Measurements from ENCODE around the gene PCK2. TPM values are rescaled to one million over a fixed set of nuclear protein-coding genes. Genes with fewer than 3 reads are reported as not detected.

PCK2 gene
- total RNA-seq, 1 experiment from 2014 or later, result 28.6 TPM

DNA sequence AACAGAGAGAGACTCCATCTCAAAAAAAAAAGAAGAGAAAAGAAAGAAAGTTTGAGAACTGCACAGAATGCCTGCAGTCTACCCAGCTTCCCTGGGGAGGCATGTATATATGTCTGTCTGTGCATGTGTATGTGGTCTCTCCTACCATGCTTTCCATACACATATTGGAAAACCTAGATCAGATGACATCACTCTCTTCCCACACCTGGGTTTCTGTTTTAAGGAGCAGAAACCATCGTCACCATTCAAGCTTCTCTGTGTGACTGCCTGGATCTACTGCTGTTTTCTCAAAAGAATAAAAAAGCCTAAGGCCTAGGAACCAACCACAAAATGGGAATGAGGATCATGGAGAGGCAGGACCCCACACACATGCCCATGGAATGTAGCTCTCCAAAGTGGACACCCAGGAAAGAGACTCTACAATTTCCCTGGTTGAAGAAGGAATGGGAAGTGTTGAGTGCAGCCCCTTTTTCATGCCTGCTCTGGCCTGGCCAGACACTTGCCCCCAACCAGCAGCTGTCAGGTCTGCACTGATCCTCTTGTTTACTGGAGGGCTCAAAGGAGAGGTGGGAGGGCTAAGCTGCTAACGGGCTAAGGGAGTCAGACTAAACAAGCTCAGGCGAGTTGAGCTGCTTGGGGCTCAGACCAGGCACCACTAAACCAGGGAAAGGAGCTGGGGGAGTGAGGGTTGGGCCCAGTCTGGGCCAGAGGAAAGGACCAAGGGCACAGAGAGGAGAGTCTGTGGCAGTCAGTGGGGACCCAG lies 7.7 kb upstream of the PCK2 start:
- DNase-seq (ENCODE audit: low read depth, low spot score), result no peak
- in situ Hi-C loops (cut with HindIII; ENCODE audit: low pct_unique_long_range_greater_than_20kb, low sequenced_read_pairs), result no loop called here

DNA sequence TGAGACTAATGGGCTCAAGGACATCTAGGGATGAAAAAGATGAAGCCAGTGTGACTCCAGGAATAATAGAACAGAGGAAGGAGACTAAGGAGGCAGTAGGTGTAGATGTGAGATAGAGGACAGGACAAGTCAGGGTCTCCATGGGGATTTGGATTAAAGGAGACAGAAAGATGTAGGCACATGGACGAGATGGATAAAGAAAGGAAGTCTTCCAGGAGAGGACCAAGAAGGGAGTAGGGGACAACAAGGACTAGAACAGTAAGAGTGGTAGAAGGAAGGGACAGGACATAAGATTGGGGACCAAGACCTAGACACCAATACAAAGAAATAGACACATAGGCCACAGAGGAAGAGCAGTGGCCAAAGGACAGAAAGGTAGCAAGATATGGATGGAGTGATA lies 7.1 kb upstream of the PCK2 start:
- in situ Hi-C loops (cut with HindIII; ENCODE audit: low pct_unique_long_range_greater_than_20kb, low sequenced_read_pairs), result no loop called here
- no peak for DNase-seq (ENCODE audit: low read depth, low spot score)

DNA sequence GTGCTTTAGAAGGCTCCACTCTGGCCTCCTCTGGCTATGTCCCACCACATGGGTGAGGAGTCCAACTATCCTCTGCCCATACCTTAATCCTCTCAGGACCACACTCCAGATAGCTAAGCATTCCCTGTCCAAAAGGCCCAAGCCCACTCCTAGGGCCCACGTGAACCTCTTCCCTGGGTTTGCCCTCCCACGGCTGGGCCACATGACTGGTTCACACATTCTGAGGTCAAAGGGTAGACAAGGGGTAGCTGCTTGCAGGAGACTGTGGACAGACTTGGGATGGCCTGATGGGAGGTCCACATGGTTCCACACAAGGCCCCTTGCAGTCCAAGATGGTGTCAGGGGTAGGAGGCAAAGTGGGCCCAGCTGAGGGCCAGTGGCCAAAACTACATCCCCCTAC lies 6.0 kb upstream of the PCK2 start:
- DNase-seq (ENCODE audit: low read depth, low spot score), result no peak
- in situ Hi-C loops (cut with HindIII; ENCODE audit: low pct_unique_long_range_greater_than_20kb, low sequenced_read_pairs), result no loop called here

DNA sequence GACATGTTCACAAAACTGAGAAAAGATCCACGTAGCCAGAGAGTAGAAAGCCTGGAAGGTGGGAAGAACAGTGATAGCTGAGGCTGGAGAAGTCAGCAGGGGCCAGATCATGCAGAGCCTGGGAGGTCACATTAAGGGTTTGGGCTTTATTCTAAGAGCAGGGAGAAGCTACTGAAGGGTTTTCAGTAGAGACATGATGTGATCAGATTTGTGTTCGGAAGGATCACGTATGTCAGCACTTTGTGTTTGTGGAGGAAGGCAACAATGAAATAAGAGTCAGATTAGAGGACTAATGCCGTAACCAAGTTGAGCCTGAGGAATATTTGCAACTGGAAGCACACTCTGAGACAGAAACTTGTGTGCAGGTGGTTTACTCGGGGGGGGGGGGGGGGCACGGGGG lies 4.2 kb upstream of the PCK2 start:
- in situ Hi-C loops (cut with HindIII; ENCODE audit: low pct_unique_long_range_greater_than_20kb, low sequenced_read_pairs), result no loop called here
- no peak for DNase-seq (ENCODE audit: low read depth, low spot score)

DNA sequence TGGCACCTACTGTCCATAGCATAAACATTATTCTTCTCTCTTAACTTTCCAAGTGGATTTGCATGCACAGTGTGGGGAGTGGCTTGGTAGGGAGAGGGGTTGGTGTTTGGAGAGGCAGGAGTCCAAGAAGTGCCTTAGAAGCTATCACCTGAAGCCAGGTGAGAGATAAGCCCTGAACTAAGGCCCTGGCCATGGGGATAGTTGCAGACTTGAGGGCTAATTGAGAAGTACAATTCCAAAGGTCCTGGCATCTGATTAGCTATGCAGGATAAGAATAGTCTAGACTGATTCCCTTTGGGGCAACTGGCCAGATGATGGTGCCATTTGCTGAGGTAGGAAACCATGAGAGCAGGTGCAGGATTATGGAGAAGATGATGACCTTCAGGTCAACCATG lies 2.0 kb upstream of the PCK2 start:
- in situ Hi-C loops (cut with HindIII; ENCODE audit: low pct_unique_long_range_greater_than_20kb, low sequenced_read_pairs), result no loop called here
- no peak for DNase-seq (ENCODE audit: low read depth, low spot score)

DNA sequence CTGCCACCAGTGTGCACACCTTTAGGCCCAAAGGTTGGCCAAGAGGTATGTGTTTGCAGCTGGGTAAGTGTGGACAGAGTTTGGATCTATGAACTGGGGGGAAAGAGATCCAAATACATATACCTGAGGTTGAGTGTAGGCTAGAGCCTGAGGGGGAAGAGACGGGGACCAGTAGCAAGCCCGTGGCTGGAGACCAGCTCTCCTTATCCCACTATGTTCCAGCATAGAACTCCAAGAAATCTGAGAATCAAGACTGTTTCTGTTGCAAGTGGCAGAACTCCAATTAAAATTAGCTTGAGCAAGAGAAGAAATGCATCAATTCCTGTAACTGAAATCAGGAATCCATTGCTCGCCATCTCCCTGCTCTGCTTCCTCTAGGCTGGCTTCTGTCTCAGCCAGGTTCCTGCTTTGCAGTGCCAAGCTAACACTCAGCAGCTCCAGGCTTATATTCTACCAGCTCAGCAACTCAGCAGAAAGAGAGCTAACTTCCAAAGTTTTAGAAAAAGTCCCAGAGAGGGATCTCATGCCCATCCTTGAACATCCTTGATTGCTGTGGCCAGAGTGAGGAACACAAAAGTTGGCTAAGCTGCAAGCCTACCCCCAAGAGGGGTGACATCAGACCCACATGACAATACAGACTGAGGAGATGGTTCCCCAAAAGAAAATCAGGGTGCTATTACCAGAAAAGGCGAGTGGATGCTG lies 1.5 kb upstream of the PCK2 start:
- in situ Hi-C loops (cut with HindIII; ENCODE audit: low pct_unique_long_range_greater_than_20kb, low sequenced_read_pairs), result no loop called here
- DNase-seq (ENCODE audit: low read depth, low spot score), result no peak

DNA sequence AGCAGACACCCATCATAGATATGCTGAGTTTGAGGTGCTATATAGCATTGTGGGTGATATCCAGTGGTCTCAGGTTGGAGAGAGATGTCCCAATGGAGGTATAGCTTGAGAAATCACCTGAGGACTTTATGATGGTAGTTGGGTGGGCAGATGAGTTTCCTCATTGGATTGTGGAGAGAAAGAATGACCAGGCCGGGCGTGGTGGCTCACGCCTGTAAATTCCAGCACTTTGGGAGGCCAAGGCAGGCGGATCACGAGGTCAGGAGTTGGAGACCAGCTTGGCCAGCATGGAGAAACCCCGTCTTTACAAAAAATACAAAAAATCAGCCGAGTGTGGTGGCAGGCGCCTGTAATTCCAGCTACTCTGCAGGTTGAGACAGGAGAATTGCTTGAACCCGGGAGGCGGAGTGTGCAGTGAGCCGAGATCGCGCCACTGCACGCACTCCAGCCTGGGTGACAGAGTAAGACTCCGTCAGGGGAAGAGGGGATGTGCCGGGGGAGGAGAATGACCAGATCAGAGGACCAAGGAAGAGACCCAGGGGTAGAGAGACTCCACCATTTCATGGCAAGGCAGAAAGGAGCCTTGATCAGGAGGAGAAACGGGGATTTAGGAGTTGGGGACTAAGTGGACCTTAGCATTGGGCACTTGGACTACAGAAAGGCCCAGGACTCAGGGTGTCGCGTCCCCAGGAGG lies 757 bp upstream of the PCK2 start:
- in situ Hi-C loops (cut with HindIII; ENCODE audit: low pct_unique_long_range_greater_than_20kb, low sequenced_read_pairs), result no loop called here
- no peak for DNase-seq (ENCODE audit: low read depth, low spot score)

DNA sequence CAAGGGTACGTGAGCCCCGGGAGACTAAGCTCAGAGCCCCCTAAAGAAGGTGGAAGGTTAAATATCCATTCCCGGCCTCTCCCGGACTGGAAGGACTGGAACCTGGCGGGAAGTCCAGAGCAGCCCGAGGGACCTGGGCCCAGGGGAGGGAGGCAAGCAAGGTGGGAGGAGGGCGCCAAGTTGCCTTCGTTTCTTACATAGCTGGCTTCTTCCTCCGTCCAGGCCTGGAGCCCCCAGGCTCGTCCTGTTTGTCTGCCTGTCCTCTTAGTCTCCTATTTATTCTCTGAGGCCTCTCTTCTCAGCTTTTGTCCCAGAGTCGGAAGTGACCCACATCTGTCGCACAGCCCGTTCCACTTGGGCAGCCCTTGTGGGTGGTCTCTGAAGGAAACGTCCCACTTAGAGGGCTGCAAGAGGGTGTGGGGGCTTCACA lies 745 bp downstream of the PCK2 start:
- no peak for DNase-seq (ENCODE audit: low read depth, low spot score)
- in situ Hi-C loops (cut with HindIII; ENCODE audit: low pct_unique_long_range_greater_than_20kb, low sequenced_read_pairs), result no loop called here

DNA sequence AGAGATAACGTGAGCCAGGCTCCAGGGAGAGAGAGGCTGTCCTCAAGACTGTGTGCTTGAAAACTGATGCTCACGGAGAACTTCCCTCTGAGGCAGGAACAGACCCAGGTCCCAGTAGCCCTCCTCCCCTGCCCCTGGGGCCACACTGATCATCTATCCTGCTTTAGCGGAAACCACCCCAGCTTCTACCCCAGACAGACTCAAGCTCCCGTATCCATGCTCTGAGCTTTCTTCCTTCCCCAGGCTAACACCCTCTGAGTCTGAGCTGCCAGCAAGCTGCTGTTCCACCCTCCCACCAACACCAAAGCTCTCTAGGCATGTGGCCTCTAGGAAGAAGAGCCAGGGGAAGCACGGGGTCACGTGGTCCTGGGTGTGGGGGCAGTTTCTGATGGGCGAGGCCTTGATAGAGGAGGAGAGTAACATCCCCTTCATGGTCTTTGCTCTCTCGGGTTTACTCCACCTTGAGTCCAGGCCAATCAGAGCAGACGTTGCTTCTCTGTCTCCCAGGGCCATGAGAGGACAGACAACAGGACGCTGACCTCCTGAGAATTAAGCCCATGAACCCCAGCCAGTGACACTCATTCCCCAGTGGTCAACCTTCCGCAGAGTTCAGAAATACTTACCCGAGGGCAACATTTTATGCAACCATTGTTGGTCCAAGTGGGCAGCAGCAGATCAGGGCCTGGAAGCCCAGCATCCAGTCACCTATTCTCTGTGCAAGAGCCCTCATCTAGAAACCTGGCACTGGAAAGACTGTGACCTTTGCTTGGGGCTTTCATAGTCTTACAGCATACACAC lies 1.4 kb downstream of the PCK2 start:
- DNase-seq (ENCODE audit: low read depth, low spot score), result peak; percentile 86
- in situ Hi-C loops (cut with HindIII; ENCODE audit: low pct_unique_long_range_greater_than_20kb, low sequenced_read_pairs), result no loop called here

DNA sequence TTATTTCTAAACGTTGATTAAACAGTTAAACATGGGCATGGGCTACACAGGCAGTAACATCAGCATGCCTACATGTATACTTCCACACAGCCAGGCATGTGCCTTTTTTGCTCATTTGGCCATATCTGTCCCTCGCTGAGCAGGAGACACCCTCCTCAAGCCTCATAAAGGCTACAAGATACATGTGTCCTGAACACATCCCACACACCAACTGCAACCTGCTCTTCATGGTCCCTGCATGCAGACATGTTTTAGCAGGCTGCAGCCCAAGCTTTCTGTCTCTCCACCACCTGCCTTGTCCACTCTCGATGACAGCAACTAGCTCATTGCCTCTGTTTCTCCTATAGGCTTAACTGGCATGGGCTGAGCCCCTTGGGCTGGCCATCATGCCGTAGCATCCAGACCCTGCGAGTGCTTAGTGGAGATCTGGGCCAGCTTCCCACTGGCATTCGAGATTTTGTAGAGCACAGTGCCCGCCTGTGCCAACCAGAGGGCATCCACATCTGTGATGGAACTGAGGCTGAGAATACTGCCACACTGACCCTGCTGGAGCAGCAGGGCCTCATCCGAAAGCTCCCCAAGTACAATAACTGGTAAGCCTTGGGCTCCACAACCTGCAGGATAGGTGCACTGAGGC lies 2.6 kb downstream of the PCK2 start:
- no peak for DNase-seq (ENCODE audit: low read depth, low spot score)
- in situ Hi-C loops (cut with HindIII; ENCODE audit: low pct_unique_long_range_greater_than_20kb, low sequenced_read_pairs), result no loop called here

DNA sequence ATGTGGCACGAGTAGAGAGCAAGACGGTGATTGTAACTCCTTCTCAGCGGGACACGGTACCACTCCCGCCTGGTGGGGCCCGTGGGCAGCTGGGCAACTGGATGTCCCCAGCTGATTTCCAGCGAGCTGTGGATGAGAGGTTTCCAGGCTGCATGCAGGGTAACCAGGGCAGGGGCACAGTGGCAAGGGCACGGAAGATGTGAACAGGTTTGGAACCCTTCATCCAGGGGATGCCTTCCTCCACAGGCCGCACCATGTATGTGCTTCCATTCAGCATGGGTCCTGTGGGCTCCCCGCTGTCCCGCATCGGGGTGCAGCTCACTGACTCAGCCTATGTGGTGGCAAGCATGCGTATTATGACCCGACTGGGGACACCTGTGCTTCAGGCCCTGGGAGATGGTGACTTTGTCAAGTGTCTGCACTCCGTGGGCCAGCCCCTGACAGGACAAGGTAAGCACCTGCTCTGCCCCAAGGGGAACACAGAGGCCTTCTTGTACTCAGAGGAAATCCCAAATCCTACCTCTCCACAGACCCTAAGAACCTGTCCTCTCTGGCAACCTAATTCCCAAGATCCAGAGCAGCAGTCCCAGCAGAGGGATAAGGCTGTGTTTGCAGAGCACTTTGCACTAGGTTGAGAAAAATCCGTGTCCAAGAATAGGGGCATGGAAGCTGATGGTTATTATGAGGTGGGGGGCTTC lies 4.3 kb downstream of the PCK2 start:
- in situ Hi-C loops (cut with HindIII; ENCODE audit: low pct_unique_long_range_greater_than_20kb, low sequenced_read_pairs), result no loop called here
- DNase-seq (ENCODE audit: low read depth, low spot score), result no peak

DNA sequence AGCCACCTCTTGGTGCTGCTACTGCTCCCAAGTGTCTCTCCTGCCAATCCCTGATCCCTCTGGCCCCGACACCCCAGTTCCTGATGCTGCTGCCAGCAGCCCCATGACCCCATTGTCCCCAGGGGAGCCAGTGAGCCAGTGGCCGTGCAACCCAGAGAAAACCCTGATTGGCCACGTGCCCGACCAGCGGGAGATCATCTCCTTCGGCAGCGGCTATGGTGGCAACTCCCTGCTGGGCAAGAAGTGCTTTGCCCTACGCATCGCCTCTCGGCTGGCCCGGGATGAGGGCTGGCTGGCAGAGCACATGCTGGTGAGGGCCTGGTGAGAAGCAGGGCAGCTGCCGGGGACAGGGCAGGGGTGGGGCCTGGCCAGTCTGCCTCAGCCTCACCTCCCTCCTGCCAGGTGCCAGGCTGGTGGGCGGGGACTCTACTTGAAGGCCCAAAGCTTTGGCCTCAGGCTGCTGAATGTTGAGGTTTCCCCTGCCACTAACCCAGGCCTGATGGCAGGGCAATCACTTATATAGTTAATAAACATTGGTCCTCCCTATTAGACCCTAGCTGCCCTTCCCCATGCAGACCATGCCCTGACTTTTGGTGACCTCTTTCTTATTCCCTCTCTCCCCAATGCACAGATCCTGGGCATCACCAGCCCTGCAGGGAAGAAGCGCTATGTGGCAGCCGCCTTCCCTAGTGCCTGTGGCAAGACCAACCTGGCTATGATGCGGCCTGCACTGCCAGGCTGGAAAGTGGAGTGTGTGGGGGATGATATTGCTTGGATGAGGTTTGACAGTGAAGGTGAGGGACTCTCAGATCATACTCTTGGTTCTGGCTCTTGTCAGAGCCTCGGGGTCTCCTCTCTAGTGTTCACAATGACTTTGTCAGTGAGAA lies 5.1 kb downstream of the PCK2 start:
- DNase-seq (ENCODE audit: low read depth, low spot score), result no peak
- in situ Hi-C loops (cut with HindIII; ENCODE audit: low pct_unique_long_range_greater_than_20kb, low sequenced_read_pairs), result no loop called here

DNA sequence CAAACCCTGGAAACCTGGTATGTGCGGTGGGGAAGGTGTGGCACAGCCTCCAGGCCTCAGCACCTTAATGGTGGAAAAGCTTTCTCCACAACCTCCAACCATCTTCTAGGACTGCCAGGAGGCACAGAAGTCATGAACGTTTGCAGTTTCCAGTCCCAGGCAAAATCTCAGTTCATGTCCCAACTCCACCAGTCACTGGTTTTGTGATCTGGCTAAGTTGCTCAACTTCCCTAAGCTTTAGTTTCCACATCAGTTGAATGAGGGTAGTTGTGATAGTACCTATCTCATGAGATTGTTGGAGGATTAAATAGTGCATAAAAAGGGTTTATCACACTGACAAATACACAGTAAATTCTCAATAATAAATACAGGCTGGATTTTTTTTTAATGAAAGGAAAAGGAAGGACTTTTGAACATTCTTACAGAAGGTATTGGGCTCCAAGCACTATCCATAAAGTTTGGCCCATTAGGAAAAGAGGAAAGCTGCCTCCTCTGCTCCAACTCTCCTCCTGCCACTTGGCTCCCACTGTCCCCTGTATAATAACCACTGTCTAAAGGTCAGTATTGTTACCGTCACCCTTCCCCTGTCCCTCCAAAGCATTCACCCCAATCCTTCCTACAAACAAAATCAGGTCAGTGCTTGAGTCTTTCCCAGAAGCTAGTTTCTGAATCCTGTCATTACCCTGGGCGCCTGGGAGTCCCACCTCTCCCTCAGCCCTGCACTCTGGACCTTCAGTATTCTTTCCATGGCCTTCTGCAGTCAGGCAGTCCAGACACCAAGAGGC lies 6.3 kb downstream of the PCK2 start:
- in situ Hi-C loops (cut with HindIII; ENCODE audit: low pct_unique_long_range_greater_than_20kb, low sequenced_read_pairs), result no loop called here
- no peak for DNase-seq (ENCODE audit: low read depth, low spot score)

DNA sequence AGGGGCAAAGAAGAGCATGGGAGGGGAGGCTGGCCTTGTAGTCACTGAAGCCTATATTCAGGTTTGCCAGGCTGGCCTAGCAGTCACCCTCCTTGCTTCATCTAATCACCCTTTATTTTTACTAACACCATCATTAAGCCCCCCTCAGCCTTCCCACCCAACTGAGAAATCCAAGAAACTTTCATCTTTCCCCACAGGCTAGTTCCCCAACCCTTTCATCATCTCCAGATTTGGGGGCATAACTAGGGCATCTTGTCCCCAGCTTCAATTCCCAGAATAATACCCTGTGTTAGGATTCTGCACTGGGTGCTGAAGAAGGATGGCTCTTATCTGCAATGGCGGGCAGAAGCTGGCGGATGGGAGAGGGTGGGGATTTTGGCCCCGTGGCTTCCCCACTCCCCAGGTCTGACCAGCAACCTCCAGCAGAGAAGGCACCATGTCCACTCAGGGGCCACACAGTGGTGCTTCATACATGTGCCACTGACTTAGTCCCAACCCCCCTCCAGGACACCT lies 6.9 kb downstream of the PCK2 start:
- no peak for DNase-seq (ENCODE audit: low read depth, low spot score)
- in situ Hi-C loops (cut with HindIII; ENCODE audit: low pct_unique_long_range_greater_than_20kb, low sequenced_read_pairs), result no loop called here

DNA sequence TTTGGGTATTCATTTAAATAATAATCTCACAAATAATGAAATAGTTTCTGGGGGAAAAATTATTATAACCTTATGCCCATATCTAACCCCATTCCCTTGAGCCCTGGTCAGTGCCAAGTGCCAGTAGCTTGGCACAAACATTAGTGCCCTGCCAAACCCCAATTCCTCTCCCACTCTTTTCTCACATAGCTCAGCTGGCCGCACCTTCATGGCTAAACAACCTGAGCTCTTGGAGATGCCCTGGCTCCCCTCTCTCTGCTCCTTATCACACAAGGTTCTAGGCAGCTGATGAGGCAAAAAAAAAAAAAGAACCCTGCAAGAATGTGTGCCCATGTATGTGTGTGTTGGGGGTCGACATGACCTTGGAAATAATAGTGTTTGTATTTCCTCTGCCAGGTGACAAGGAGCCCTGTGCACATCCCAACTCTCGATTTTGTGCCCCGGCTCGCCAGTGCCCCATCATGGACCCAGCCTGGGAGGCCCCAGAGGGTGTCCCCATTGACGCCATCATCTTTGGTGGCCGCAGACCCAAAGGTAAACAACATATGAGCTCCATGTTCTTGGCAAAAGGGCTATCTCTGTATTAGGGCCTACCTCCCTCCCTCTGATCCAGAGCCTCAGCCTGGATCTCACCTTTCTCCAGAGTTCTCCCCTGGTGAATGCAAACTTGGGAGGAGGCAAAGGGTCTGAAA lies 8.4 kb downstream of the PCK2 start:
- DNase-seq (ENCODE audit: low read depth, low spot score), result no peak
- in situ Hi-C loops (cut with HindIII; ENCODE audit: low pct_unique_long_range_greater_than_20kb, low sequenced_read_pairs), result no loop called here
